RWPE1 (cell line): ENCODE data around the gene PDE1A.

Experiments
- CTCF ChIA-PET: fragments of 350-600 bp; sonication (Branson Sonifier 250); formaldehyde crosslinking; extraction: SDS; loops from one replicate; lab custom pipeline; 2021; lab: Yijun Ruan, JAX
- POLR2A ChIA-PET: fragments of 400-600 bp; formaldehyde crosslinking; extraction: SDS; loops from one replicate; lab custom pipeline; 2020; ENCODE audit warnings: antibody characterized with exemption; ENCODE audit not compliant: low non-redundant PET; lab: Yijun Ruan, JAX
- DNase-seq: peaks from one replicate; pipeline ENCODE4 v3.0.0; 2012; ENCODE audit warnings: low spot score
- H3K27ac ChIP-seq: fragments of 450-650 bp; 2 replicates; pipeline ENCODE4 v1.5.1; 2017
- CTCF ChIP-seq: fragments of 450-650 bp; conservative IDR thresholded peaks from 2 replicates; pipeline ENCODE4 v1.5.1; 2017; ENCODE audit warnings: low read depth, mild to moderate bottlenecking

The PDE1A gene

GRCh38 chr2:182345384-182345783, 81.5 kb downstream of the PDE1A start:
- POLR2A ChIA-PET = no interaction called here
- H3K27ac ChIP-seq = no peak overlapping the region
- CTCF ChIA-PET = interaction anchor here (0.6 kb wide), 1 partner anchor 82 kb away, joined by 3 read pairs; no protein-coding TSS in a partner anchor
- DNase-seq = no peak
- TF ChIP-seq CTCF = no peak

- H3K27ac ChIP-seq = no peak overlapping the region
- no peak for DNase-seq
- TF ChIP-seq CTCF = no peak
- ChIA-PET CTCF (no interaction called here), POLR2A (no interaction called here)
Observed at GRCh38 chr2:182330451-182331305, 96.2 kb downstream of the PDE1A start.

- ChIA-PET POLR2A (no interaction called here), CTCF (interaction anchor here (0.7 kb wide), 1 partner anchor 1363 kb away, joined by 4 read pairs; no protein-coding TSS in a partner anchor)
- no peak for TF ChIP-seq CTCF
- DNase-seq = no peak
- no peak overlapping the region for H3K27ac ChIP-seq
Observed at GRCh38 chr2:182324665-182325064, 102.2 kb downstream of the PDE1A start.

- TF ChIP-seq CTCF = no peak
- H3K27ac ChIP-seq = no peak overlapping the region
- ChIA-PET POLR2A (no interaction called here), CTCF (no interaction called here)
- no peak for DNase-seq
Observed at GRCh38 chr2:182321096-182321495, 105.7 kb downstream of the PDE1A start.

- CTCF ChIA-PET = interaction anchor here (0.6 to 0.7 kb wide), 2 partner anchors 27 to 101 kb away, joined by 4 read pairs; no protein-coding TSS in a partner anchor
- POLR2A ChIA-PET = no interaction called here
- no peak for DNase-seq
- TF ChIP-seq CTCF = no peak
- no peak overlapping the region for H3K27ac ChIP-seq
Observed at GRCh38 chr2:182319556-182320505, 107.0 kb downstream of the PDE1A start.
